K562 (cell line): ENCODE results near the gene SSR2. TPM values are rescaled to one million over a fixed set of nuclear protein-coding genes. Genes with fewer than 3 reads are reported as not detected.

Source experiments
- ASH1L ChIP-seq: fragments of 450-650 bp; IDR thresholded peaks from 2 replicates; pipeline ENCODE4 v1.6.1; 2018; ENCODE audit warnings: borderline replicate concordance, mild to moderate bottlenecking, low read depth; ENCODE audit not compliant: partially characterized antibody
- ATF3 ChIP-seq, 2 experiments: fragments of 450-650 bp in 1 of 2; sonication (generic) in 1 of 2; formaldehyde crosslinking in 1 of 2; IDR thresholded peaks in 1 of 2; conservative IDR thresholded peaks in 1 of 2; 2 replicates each; pipeline versions ENCODE4 v1.6.1 to v1.8.1; 2016 to 2023; ENCODE audit warnings: mild to moderate bottlenecking in 2 of 2, moderate library complexity in 2 of 2, inconsistent platforms in 1 of 2, missing genetic modification reagents in 1 of 2
- GABPA ChIP-seq: fragments of 200-800 bp; sonication (Bioruptor generic); conservative IDR thresholded peaks from 2 replicates; pipeline ENCODE4 v1.6.1; 2016; ENCODE audit warnings: low read depth, missing genetic modification characterization, missing compliant biosample characterization
- HCFC1 ChIP-seq: IDR thresholded peaks from 2 replicates; pipeline ENCODE4 v1.6.1; 2012; ENCODE audit warnings: low read depth, low read length, improper control_type of control experiment
- HEY1 ChIP-seq: fragments of 250-450 bp; sonication (Bioruptor Pico); IDR thresholded peaks from 2 replicates; pipeline ENCODE4 v1.5.0; 2020; ENCODE audit warnings: mild to moderate bottlenecking, moderate library complexity, borderline replicate concordance
- JUND ChIP-seq, 2 experiments: IDR thresholded peaks; 2 replicates in 1 of 2; 3 replicates in 1 of 2; pipeline ENCODE4 v1.6.1; 2011; ENCODE audit warnings: borderline replicate concordance in 2 of 2, low read depth in 2 of 2, low read length in 2 of 2, improper control_type of control experiment in 1 of 2, missing biosample characterization in 1 of 2, missing genetic modification characterization in 1 of 2, missing genetic modification reagents in 1 of 2
- MBD2 ChIP-seq: sonication (generic); IDR thresholded peaks from 2 replicates; pipeline ENCODE4 v1.6.1; 2016; ENCODE audit warnings: low read depth, borderline replicate concordance
- NCOA1 ChIP-seq: fragments of 450-650 bp; IDR thresholded peaks from 2 replicates; pipeline ENCODE4 v1.6.1; 2016; ENCODE audit warnings: low read depth
- NFIC ChIP-seq: fragments of 450-650 bp; IDR thresholded peaks from 2 replicates; pipeline ENCODE4 v1.6.1; 2017; ENCODE audit warnings: mild to moderate bottlenecking, inconsistent platforms
- PTTG1 ChIP-seq: fragments of 450-650 bp; IDR thresholded peaks from 2 replicates; pipeline ENCODE4 v1.6.1; 2016; ENCODE audit warnings: low read depth, mild to moderate bottlenecking, missing genetic modification characterization, missing compliant biosample characterization
- RBFOX2 ChIP-seq: fragments of 200-400 bp; formaldehyde crosslinking; IDR thresholded peaks from 2 replicates; pipeline ENCODE4 v1.6.1; 2017; ENCODE audit warnings: low read depth, mild to moderate bottlenecking, low read length, moderate library complexity
- SIX5 ChIP-seq, 2 experiments: IDR thresholded peaks; 2 replicates each; pipeline ENCODE4 v1.6.1; 2011; ENCODE audit warnings: low read length in 2 of 2, borderline replicate concordance in 1 of 2, low read depth in 1 of 2, mild to moderate bottlenecking in 1 of 2, moderate library complexity in 1 of 2; ENCODE audit not compliant: insufficient read depth in 1 of 2
- SMARCA4 ChIP-seq: fragments of 450-650 bp; IDR thresholded peaks from 2 replicates; pipeline ENCODE4 v1.6.1; 2016
- TFAP4 ChIP-seq: sonication (generic); formaldehyde crosslinking; IDR thresholded peaks from 2 replicates; pipeline ENCODE4 v1.8.0; 2022; ENCODE audit warnings: missing genetic modification reagents, mild to moderate bottlenecking, moderate library complexity, borderline replicate concordance
- ZFX ChIP-seq: sonication (generic); formaldehyde crosslinking; IDR thresholded peaks from 2 replicates; pipeline ENCODE4 v1.8.0; 2022; ENCODE audit warnings: mild to moderate bottlenecking, missing genetic modification reagents, moderate library complexity
- ZNF143 ChIP-seq: sonication (generic); formaldehyde crosslinking; IDR thresholded peaks from 2 replicates; pipeline ENCODE4 v1.9.0; 2022; ENCODE audit warnings: mild to moderate bottlenecking, missing genetic modification reagents
- ZNF24 ChIP-seq: fragments of 450-650 bp; IDR thresholded peaks from 2 replicates; pipeline ENCODE4 v1.6.1; 2016
- ZNF449 ChIP-seq: fragments of 250-450 bp; sonication (Bioruptor Pico); IDR thresholded peaks from 2 replicates; pipeline ENCODE4 v1.8.0; 2022; ENCODE audit warnings: moderate library complexity, mild to moderate bottlenecking, inconsistent platforms
- ZNF592 ChIP-seq: fragments of 450-650 bp; IDR thresholded peaks from 2 replicates; pipeline ENCODE4 v1.6.1; 2017; ENCODE audit warnings: antibody characterized with exemption, mild to moderate bottlenecking
- polyA plus RNA-seq, 8 experiments: library from polyadenylated mRNA; depleted of rRNA in 4 of 8; stranded (reverse) in 5 of 8; unstranded in 3 of 8; fragments of >200 nt; fragmentation: Nextera tagmentation in 2 of 8; fragmentation: Illumina TruSeq in 1 of 8; extraction: Ambion mirVana in 2 of 8; extraction: Trizol in 1 of 8; gene quantifications; 2 replicates each; pipeline versions ENCODE4 v1.2.1 to v1.2.3, GENCODE V29; 2011 to 2014; ENCODE audit warnings: inconsistent platforms in 1 of 8, missing spikeins in 1 of 8
- total RNA-seq, 7 experiments: library from RNA; depleted of rRNA in 6 of 7; stranded (reverse); fragments of >200 nt in 6 of 7; fragmentation: Illumina TruSeq in 2 of 7; extraction: Trizol in 2 of 7; gene quantifications; 2 replicates each; pipeline versions ENCODE4 v1.2.1 to v1.2.3, GENCODE V29; 2011 to 2021; ENCODE audit warnings: low replicate concordance in 1 of 7

The SSR2 gene
- total and polyA plus RNA-seq, 9 of the 15 experiments (the other 6 are each of a cell fraction or from before 2014, with no cell fraction given), result 161 to 411 (median 240) TPM

GRCh38 chr1:156054500-156055280 is 33.9 kb upstream of the SSR2 start, which contains the start of gene LAMTOR2 (continued):
- TF ChIP-seq NFIC (0 out of 2 replicates have a peak, but pooled peaks have one; percentile 19), HEY1 (CRISPR knock-in tag) (peak; percentile 52; the same call in 1 of the 2 replicates), ZNF449 (CRISPR knock-in tag) (no peak), ZFX (CRISPR knock-in tag) (peak; percentile 92), MBD2 (peak; percentile 95), ATF3 (IDR thresholded peaks at IDR 0.05) (no peak), ATF3 (CRISPR knock-in tag; conservative IDR thresholded peaks at IDR 0.05) (peak; percentile 8; the same call in 1 of the 2 replicates), PTTG1 (tag) (no peak), GABPA (tag) (peak; percentile 84), ZNF143 (CRISPR knock-in tag) (peak; percentile 98), RBFOX2 (peak; percentile 83), ZNF592 (peak; percentile 72), ZNF24 (no peak), SMARCA4 (peak; percentile 12), ASH1L (peak; percentile 56), SIX5 (IDR thresholded peaks at IDR 0.05; ENCODE audit: borderline replicate concordance in 1 of 2, insufficient read depth in 1 of 2, low read depth in 1 of 2, low read length in 2 of 2) (peak; percentile 98), NCOA1 (no peak), TFAP4 (peak; percentile 73), JUND (IDR thresholded peaks at IDR 0.05; ENCODE audit: borderline replicate concordance, low read depth, low read length) (peak; percentile 54), JUND (tag; IDR thresholded peaks at IDR 0.05; ENCODE audit: borderline replicate concordance, low read depth, low read length) (no peak; the same call in 2 of the 3 replicates), HCFC1 (peak; percentile 100)
